Adipocyte (in vitro differentiated cells): ENCODE measurements around the gene CSK.

ENCODE experiments used
- DNase-seq: peaks from one replicate; pipeline ENCODE4 v3.0.0-alpha.2; 2015; ENCODE audit warnings: low read depth
- H3K27me3 ChIP-seq: replicated peaks from 2 replicates; pipeline ENCODE4 v1.7.0; 2013; ENCODE audit warnings: mild to moderate bottlenecking, low read length, moderate library complexity; ENCODE audit not compliant: control insufficient read depth, insufficient read depth
- H3K36me3 ChIP-seq: 2 replicates; pipeline ENCODE4 v1.7.0; 2013; ENCODE audit warnings: low read length, mild to moderate bottlenecking, moderate library complexity; ENCODE audit not compliant: control insufficient read depth, insufficient read depth, severe bottlenecking
- H3K4me1 ChIP-seq: 2 replicates; pipeline ENCODE4 v1.7.0; 2013; ENCODE audit warnings: mild to moderate bottlenecking, low read length, moderate library complexity; ENCODE audit not compliant: control insufficient read depth, insufficient read depth
- H3K4me3 ChIP-seq: 2 replicates; pipeline ENCODE4 v1.7.0; 2013; ENCODE audit warnings: mild to moderate bottlenecking, low read length, moderate library complexity
- H3K9ac ChIP-seq: 2 replicates; pipeline ENCODE4 v1.7.0; 2013; ENCODE audit warnings: mild to moderate bottlenecking, low read length, moderate library complexity
- H3K9me3 ChIP-seq: 2 replicates; pipeline ENCODE4 v1.7.0; 2013; ENCODE audit warnings: mild to moderate bottlenecking, low read length, moderate library complexity; ENCODE audit not compliant: control insufficient read depth

CSK gene

GRCh38 chr15:74809242-74809641 lies 27.4 kb downstream of the CSK start:
- Histone ChIP-seq H3K4me1 (peaks cover 4% of the 10 kb centered on the region), H3K4me3 (no peak overlapping the region), H3K27me3 (no peaks in the 10 kb centered on the region), H3K9me3 (no peaks in the 10 kb centered on the region), H3K9ac (no peak overlapping the region), H3K36me3 (peaks cover 2% of the 10 kb centered on the region)
- no peak for DNase-seq

- Histone ChIP-seq H3K27me3 (no peaks in the 10 kb centered on the region), H3K4me3 (no peak overlapping the region), H3K9ac (no peak overlapping the region), H3K4me1 (peaks cover 4% of the 10 kb centered on the region), H3K9me3 (no peaks in the 10 kb centered on the region), H3K36me3 (no peaks in the 10 kb centered on the region)
- no peak for DNase-seq
These were observed 28.1 kb downstream of the CSK start for GRCh38 chr15:74809956-74810355.

GRCh38 chr15:74812533-74812932 lies 30.7 kb downstream of the CSK start, which contains the start of gene LMAN1L:
LMAN1L (plus strand) TSS chr15:74812835; CDS start chr15:74812855, 20 bp downstream.
- peaks cover 9% of the 10 kb centered on the region for H3K4me1 ChIP-seq
- no peaks in the 10 kb centered on the region for H3K36me3 ChIP-seq
- no peak within 1 kb of the TSS for H3K9ac ChIP-seq
- no peaks in the 10 kb centered on the region for H3K9me3 ChIP-seq
- no peak within 1 kb of the TSS for H3K4me3 ChIP-seq
- DNase-seq: no peak
- H3K27me3 ChIP-seq: no peaks in the 10 kb centered on the region

- no peak overlapping the region for H3K9ac ChIP-seq
- no peaks in the 10 kb centered on the region for H3K36me3 ChIP-seq
- DNase-seq: no peak
- peaks cover 4% of the 10 kb centered on the region for H3K4me1 ChIP-seq
- no peaks in the 10 kb centered on the region for H3K9me3 ChIP-seq
- peaks cover 17% of the 10 kb centered on the region for H3K27me3 ChIP-seq
- H3K4me3 ChIP-seq: no peak overlapping the region
These were observed 33.4 kb downstream of the CSK start for GRCh38 chr15:74815121-74815934.

- peaks cover 4% of the 10 kb centered on the region for H3K4me1 ChIP-seq
- H3K36me3 ChIP-seq: no peaks in the 10 kb centered on the region
- no peak overlapping the region for H3K9ac ChIP-seq
- DNase-seq: no peak
- peaks cover 21% of the 10 kb centered on the region for H3K27me3 ChIP-seq
- no peak overlapping the region for H3K4me3 ChIP-seq
- H3K9me3 ChIP-seq: no peaks in the 10 kb centered on the region
These were observed 34.1 kb downstream of the CSK start for GRCh38 chr15:74815961-74816360.

- no peak overlapping the region for H3K9ac ChIP-seq
- H3K27me3 ChIP-seq: peaks cover 22% of the 10 kb centered on the region
- no peaks in the 10 kb centered on the region for H3K36me3 ChIP-seq
- peaks cover 4% of the 10 kb centered on the region for H3K4me1 ChIP-seq
- H3K4me3 ChIP-seq: no peak overlapping the region
- no peaks in the 10 kb centered on the region for H3K9me3 ChIP-seq
- DNase-seq: no peak
These were observed 34.9 kb downstream of the CSK start for GRCh38 chr15:74816624-74817369.

- H3K9me3 ChIP-seq: no peaks in the 10 kb centered on the region
- peaks cover 4% of the 10 kb centered on the region for H3K4me1 ChIP-seq
- H3K27me3 ChIP-seq: peaks cover 22% of the 10 kb centered on the region
- H3K36me3 ChIP-seq: no peaks in the 10 kb centered on the region
- peak; percentile 33 for DNase-seq
- no peak overlapping the region for H3K9ac ChIP-seq
- no peak overlapping the region for H3K4me3 ChIP-seq
These were observed 35.5 kb downstream of the CSK start for GRCh38 chr15:74817370-74817737.

- Histone ChIP-seq H3K36me3 (no peaks in the 10 kb centered on the region), H3K27me3 (peaks cover 49% of the 10 kb centered on the region), H3K9me3 (no peaks in the 10 kb centered on the region), H3K4me1 (peaks cover 4% of the 10 kb centered on the region), H3K4me3 (no peak overlapping the region), H3K9ac (no peak overlapping the region)
- DNase-seq: no peak
These were observed 38.2 kb downstream of the CSK start for GRCh38 chr15:74820056-74820455.

GRCh38 chr15:74821091-74821789 lies 39.4 kb downstream of the CSK start:
- peaks cover 4% of the 10 kb centered on the region for H3K4me1 ChIP-seq
- H3K27me3 ChIP-seq: peaks cover 60% of the 10 kb centered on the region
- no peak overlapping the region for H3K9ac ChIP-seq
- H3K9me3 ChIP-seq: no peaks in the 10 kb centered on the region
- DNase-seq: peak; percentile 6
- no peaks in the 10 kb centered on the region for H3K36me3 ChIP-seq
- H3K4me3 ChIP-seq: no peak overlapping the region

- H3K9me3 ChIP-seq: no peaks in the 10 kb centered on the region
- no peak overlapping the region for H3K4me3 ChIP-seq
- peaks cover 63% of the 10 kb centered on the region for H3K27me3 ChIP-seq
- H3K9ac ChIP-seq: no peak overlapping the region
- H3K4me1 ChIP-seq: peaks cover 4% of the 10 kb centered on the region
- DNase-seq: no peak
- H3K36me3 ChIP-seq: no peaks in the 10 kb centered on the region
These were observed 39.9 kb downstream of the CSK start for GRCh38 chr15:74821790-74822158.

GRCh38 chr15:74822233-74822632 lies 40.4 kb downstream of the CSK start:
- DNase-seq: no peak
- H3K9ac ChIP-seq: no peak overlapping the region
- no peak overlapping the region for H3K4me3 ChIP-seq
- no peaks in the 10 kb centered on the region for H3K36me3 ChIP-seq
- no peaks in the 10 kb centered on the region for H3K9me3 ChIP-seq
- H3K27me3 ChIP-seq: peaks cover 68% of the 10 kb centered on the region
- H3K4me1 ChIP-seq: peaks cover 3% of the 10 kb centered on the region
